CD4-positive, alpha-beta T cell (primary cell): ENCODE data around the gene SLX9. TPM values are rescaled to one million over a fixed set of nuclear protein-coding genes. Genes with fewer than 3 reads are reported as not detected.

Experiments
- ATAC-seq: fragments of 200-7000 bp; cut with Tn5 transposase; one replicate; pipeline ENCODE4 v1.10.0; 2022; ENCODE audit warnings: mild to moderate bottlenecking; ENCODE audit not compliant: poor library complexity
- CTCF ChIA-PET: fragments of 350-600 bp; sonication (Branson Sonifier 250); formaldehyde crosslinking; loops from one replicate; lab custom pipeline; 2021; ENCODE audit warnings: antibody characterized with exemption, inconsistent platforms; lab: Charles Lee
- POLR2A ChIA-PET: fragments of 350-600 bp; sonication (Branson Sonifier 250); formaldehyde crosslinking; loops from one replicate; lab custom pipeline; 2021; ENCODE audit warnings: antibody characterized with exemption, inconsistent platforms; lab: Charles Lee
- DNase-seq, 14 experiments: peaks; one replicate each; pipeline ENCODE4 v3.0.0-alpha.2; 2013 to 2020; ENCODE audit warnings: mixed read lengths in 2 of 14
- H3K27ac ChIP-seq, 2 donors: one replicate each; pipeline versions ENCODE4 v1.5.1 to v1.7.0; 2013; ENCODE audit warnings: low read length in 2 of 2, low read depth in 1 of 2, mild to moderate bottlenecking in 1 of 2
- H3K27me3 ChIP-seq, 2 experiments: 1 replicate in 1 of 2; 2 replicates in 1 of 2; pipeline versions ENCODE4 v1.6.1 to v1.7.0; 2013; ENCODE audit warnings: low read length in 2 of 2, control low read depth in 1 of 2, mild to moderate bottlenecking in 1 of 2, moderate library complexity in 1 of 2; ENCODE audit not compliant: insufficient read depth in 2 of 2, control insufficient read depth in 1 of 2
- H3K36me3 ChIP-seq: one replicate; pipeline ENCODE4 v1.6.1; 2013; ENCODE audit warnings: low read length, control low read depth; ENCODE audit not compliant: insufficient read depth
- H3K4me1 ChIP-seq: one replicate; pipeline ENCODE4 v1.6.1; 2013; ENCODE audit warnings: low read length, control low read depth; ENCODE audit not compliant: insufficient read depth
- H3K4me3 ChIP-seq: one replicate; pipeline ENCODE4 v1.5.1; 2013; ENCODE audit warnings: mild to moderate bottlenecking, low read length, moderate library complexity
- H3K9me3 ChIP-seq, 2 experiments: 1 replicate in 1 of 2; 2 replicates in 1 of 2; pipeline versions ENCODE4 v1.6.1 to v1.7.0; 2013; ENCODE audit warnings: low read length in 2 of 2, mild to moderate bottlenecking in 2 of 2, control low read depth in 1 of 2, moderate library complexity in 1 of 2; ENCODE audit not compliant: control insufficient read depth in 1 of 2, insufficient read depth in 1 of 2
- H3K27ac Mint-ChIP-seq: one replicate; pipeline ENCODE4 v1.8.0; 2020; ENCODE audit warnings: mixed read lengths
- H3K27me3 Mint-ChIP-seq: one replicate; pipeline ENCODE4 v1.8.0; 2021; ENCODE audit warnings: mixed read lengths
- H3K36me3 Mint-ChIP-seq: one replicate; pipeline ENCODE4 v1.8.0; 2021; ENCODE audit warnings: low read depth, mixed read lengths
- H3K4me1 Mint-ChIP-seq: one replicate; pipeline ENCODE4 v1.8.0; 2021; ENCODE audit warnings: low read depth, mixed read lengths
- H3K4me3 Mint-ChIP-seq: one replicate; pipeline ENCODE4 v1.8.0; 2020; ENCODE audit warnings: mild to moderate bottlenecking, mixed read lengths
- H3K9me3 Mint-ChIP-seq: one replicate; pipeline ENCODE4 v1.8.0; 2020; ENCODE audit warnings: mixed read lengths
- intact Hi-C, 2 experiments: fragments of 100-400 bp; cut with DNase I in 1 of 2; cut with micrococcal nuclease in 1 of 2; formaldehyde crosslinking; loops; one replicate each; pipeline versions ENCODE4 v1.15.1 to v1.9.0; 2023 to 2025; cut with DNase I, micrococcal nuclease
- total RNA-seq, 174 experiments: library from RNA in 2 of 174; stranded (reverse) in 2 of 174; gene quantifications; one replicate each; pipeline ENCODE4 v1.2.3 and lab custom pipeline; 2021 to 2026
- TF ChIP-seq, protein P1 (sequence below): fragments of 200-600 bp; IDR thresholded peaks from one replicate; pipeline ENCODE4 v1.8.0; 2022; ENCODE audit warnings: antibody characterized with exemption, mild to moderate bottlenecking

Gene SLX9
- total RNA-seq, 2 experiments from 2014 or later, result 7.7 to 9.1 TPM

DNA sequence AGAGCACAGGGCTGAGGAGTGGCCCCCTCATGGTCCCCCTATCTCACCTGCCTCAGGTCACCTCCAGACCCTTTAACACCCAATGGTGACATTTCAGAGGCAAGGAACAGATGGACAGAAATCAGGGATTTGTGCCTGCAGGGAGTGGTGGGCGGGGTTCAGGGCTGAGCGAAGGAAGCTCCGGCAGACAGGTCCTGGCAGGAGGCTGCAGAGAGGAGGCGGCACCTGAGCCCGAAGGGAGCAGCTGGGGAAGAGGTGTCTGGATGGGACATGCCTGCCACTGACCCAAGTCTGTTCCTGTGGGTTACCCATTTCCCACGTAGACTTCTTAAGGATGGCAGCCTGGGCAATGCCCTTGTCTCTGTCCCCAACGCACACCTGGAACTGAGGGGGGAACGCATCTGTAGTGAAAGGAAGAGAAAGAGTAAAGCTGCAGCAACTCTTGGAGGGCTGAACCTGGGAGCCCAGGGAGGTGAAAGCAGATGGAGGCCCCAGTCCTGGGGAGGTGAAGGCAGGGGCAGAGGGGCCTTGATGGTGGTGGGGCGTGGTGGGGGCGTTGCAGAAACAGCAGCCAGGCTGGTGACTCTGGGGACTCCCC, 72.9 kb downstream of the SLX9 start:
- TF ChIP-seq, protein P1, sequence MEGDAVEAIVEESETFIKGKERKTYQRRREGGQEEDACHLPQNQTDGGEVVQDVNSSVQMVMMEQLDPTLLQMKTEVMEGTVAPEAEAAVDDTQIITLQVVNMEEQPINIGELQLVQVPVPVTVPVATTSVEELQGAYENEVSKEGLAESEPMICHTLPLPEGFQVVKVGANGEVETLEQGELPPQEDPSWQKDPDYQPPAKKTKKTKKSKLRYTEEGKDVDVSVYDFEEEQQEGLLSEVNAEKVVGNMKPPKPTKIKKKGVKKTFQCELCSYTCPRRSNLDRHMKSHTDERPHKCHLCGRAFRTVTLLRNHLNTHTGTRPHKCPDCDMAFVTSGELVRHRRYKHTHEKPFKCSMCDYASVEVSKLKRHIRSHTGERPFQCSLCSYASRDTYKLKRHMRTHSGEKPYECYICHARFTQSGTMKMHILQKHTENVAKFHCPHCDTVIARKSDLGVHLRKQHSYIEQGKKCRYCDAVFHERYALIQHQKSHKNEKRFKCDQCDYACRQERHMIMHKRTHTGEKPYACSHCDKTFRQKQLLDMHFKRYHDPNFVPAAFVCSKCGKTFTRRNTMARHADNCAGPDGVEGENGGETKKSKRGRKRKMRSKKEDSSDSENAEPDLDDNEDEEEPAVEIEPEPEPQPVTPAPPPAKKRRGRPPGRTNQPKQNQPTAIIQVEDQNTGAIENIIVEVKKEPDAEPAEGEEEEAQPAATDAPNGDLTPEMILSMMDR, result no peak
- peaks cover 40% of the 10 kb centered on the region for H3K27me3 Mint-ChIP-seq
- intact Hi-C loops, result no loop called here

DNA sequence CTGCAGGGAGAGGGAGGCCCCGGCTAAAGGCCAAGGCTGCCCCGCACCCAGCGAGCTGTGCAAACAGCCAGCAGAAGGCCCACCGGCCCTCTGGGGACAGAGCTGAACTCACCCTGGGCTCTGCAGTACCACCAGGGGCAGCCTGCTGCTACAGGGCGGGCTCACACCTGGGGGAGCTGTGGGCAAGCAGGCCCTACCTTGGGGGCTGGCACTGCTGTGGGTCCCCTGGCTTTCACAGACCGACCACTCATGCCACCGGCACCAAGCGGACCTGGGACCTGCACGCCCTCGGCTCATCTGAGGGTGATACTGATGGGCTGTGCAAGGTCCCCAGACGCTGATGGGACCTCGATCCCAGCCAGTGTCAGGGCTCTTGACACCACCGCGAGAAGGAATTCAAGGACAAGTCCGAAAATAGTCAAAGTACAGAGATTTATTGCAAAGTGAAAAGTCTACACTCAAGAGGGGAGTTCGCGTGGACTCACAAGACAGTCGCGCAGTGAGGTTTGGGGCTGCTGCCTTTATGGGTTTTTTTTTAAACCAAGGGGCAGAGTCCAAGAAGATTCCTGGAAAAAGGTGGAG, 73.5 kb downstream of the SLX9 start:
- H3K27me3 ChIP-seq, result peaks cover 26 to 32% of the 10 kb centered on the region in 2 experiments
- Mint-ChIP-seq H3K27ac (no peak overlapping the region), H3K9me3 (no peaks in the 10 kb centered on the region), H3K36me3 (no peaks in the 10 kb centered on the region), H3K27me3 (peaks cover 43% of the 10 kb centered on the region), H3K4me3 (no peak overlapping the region), H3K4me1 (peaks cover 7% of the 10 kb centered on the region)
- no peak overlapping the region for H3K27ac ChIP-seq
- intact Hi-C loops, result no loop called here
- no peaks in the 10 kb centered on the region for H3K36me3 ChIP-seq
- H3K9me3 ChIP-seq, result no peaks in the 10 kb centered on the region
- H3K4me3 ChIP-seq, result no peak overlapping the region
- ChIA-PET POLR2A (no interaction called here), CTCF (no interaction called here)
- H3K4me1 ChIP-seq, result peaks cover 4% of the 10 kb centered on the region
- TF ChIP-seq, protein P1, result no peak
- ATAC-seq (no peak), DNase-seq (peak in 1 of 14 experiments; percentile 3)

More for the DNA sequence above, 72.9 kb downstream of the SLX9 start:
- H3K9me3 Mint-ChIP-seq, result no peaks in the 10 kb centered on the region
- Histone ChIP-seq H3K27ac (no peak overlapping the region), H3K27me3 (peaks cover 21 to 27% of the 10 kb centered on the region in 2 experiments), H3K4me1 (peaks cover under 1% of the 10 kb centered on the region), H3K36me3 (no peaks in the 10 kb centered on the region), H3K9me3 (no peaks in the 10 kb centered on the region), H3K4me3 (no peak overlapping the region)
- H3K4me1 Mint-ChIP-seq, result peaks cover 4% of the 10 kb centered on the region
- POLR2A ChIA-PET, result no interaction called here
- no peak overlapping the region for H3K4me3 Mint-ChIP-seq
- H3K36me3 Mint-ChIP-seq, result no peaks in the 10 kb centered on the region
- ATAC-seq (no peak), DNase-seq (no peak)
- H3K27ac Mint-ChIP-seq, result no peak overlapping the region
- CTCF ChIA-PET, result no interaction called here

DNA sequence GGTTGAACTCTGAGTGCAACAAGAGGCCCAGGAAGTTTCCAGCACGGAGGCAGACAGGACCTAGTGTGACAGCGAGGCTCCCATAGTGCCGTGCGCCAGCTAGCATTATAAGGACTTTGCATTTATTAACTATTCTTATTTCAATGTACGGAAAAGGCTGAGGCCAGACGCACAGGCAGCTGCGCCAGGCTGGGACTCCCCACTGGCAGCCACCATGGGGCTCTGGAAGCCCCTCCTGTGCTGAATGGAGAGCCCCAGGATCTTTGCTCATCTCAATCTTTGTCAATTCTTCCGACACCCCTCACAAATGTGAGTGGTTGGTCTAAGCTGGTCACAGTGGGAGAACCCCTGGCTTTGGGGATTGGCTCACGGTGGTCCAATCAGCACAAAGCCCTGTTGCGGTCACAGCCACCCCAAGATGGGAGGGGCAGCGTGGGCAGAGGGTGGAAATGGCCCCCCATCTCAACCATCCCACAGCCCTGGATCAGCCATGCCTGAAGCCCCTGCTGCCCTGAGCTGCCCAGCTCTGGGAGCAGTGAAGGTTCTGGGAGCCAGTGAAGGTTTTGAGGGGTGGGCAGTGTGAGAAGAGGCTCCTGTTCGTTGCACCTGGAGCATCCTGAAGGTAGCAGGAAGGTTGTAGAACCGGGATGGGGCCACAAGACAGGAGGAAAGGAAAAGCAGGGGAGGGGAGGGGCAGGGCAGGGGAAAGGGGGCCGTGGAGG, 75.1 kb downstream of the SLX9 start:
- POLR2A ChIA-PET, result no interaction called here
- H3K27ac Mint-ChIP-seq, result no peak overlapping the region
- no peaks in the 10 kb centered on the region for H3K36me3 Mint-ChIP-seq
- peaks cover 7% of the 10 kb centered on the region for H3K4me1 Mint-ChIP-seq
- H3K27me3 Mint-ChIP-seq, result peaks cover 43% of the 10 kb centered on the region
- ATAC-seq (no peak), DNase-seq (no peak)
- intact Hi-C loops, result no loop called here
- H3K4me3 Mint-ChIP-seq, result no peak overlapping the region
- H3K9me3 ChIP-seq, result peaks cover 0 to 5% of the 10 kb centered on the region in 2 experiments
- H3K27me3 ChIP-seq, result peaks cover 32 to 43% of the 10 kb centered on the region in 2 experiments
- no peaks in the 10 kb centered on the region for H3K36me3 ChIP-seq
- peaks cover 4% of the 10 kb centered on the region for H3K4me1 ChIP-seq
- TF ChIP-seq, protein P1, result no peak
- no peak overlapping the region for H3K4me3 ChIP-seq
- no peak overlapping the region for H3K27ac ChIP-seq
- H3K9me3 Mint-ChIP-seq, result no peaks in the 10 kb centered on the region
- CTCF ChIA-PET, result no interaction called here
